K562 (cell line): Measurements from ENCODE around the gene CLCNKA. TPM values are rescaled to one million over a fixed set of nuclear protein-coding genes. Genes with fewer than 3 reads are reported as not detected.

Experiments
- FOSL1 ChIP-seq: fragments of 200-800 bp; sonication (Bioruptor generic); conservative IDR thresholded peaks from 2 replicates; pipeline ENCODE4 v1.6.1; 2016; ENCODE audit warnings: missing genetic modification characterization, missing compliant biosample characterization
- GTF2F1 ChIP-seq: IDR thresholded peaks from 2 replicates; pipeline ENCODE4 v1.6.1; 2011; ENCODE audit warnings: low read depth, low read length, improper control_type of control experiment
- HDAC2 ChIP-seq: fragments of 450-650 bp; IDR thresholded peaks from 2 replicates; pipeline ENCODE4 v1.6.1; 2016; ENCODE audit warnings: mild to moderate bottlenecking
- NR2C1 ChIP-seq, 2 experiments: fragments of 450-650 bp; IDR thresholded peaks; 2 replicates each; pipeline ENCODE4 v1.6.1; 2017; ENCODE audit warnings: mild to moderate bottlenecking in 2 of 2, antibody characterized with exemption in 1 of 2, inconsistent platforms in 1 of 2, missing compliant biosample characterization in 1 of 2, missing genetic modification characterization in 1 of 2
- SOX6 ChIP-seq: fragments of 450-650 bp; IDR thresholded peaks from 2 replicates; pipeline ENCODE4 v1.6.1; 2014; ENCODE audit warnings: mild to moderate bottlenecking
- TAF7 ChIP-seq: fragments of 450-650 bp; IDR thresholded peaks from 2 replicates; pipeline ENCODE4 v1.6.1; 2016; ENCODE audit warnings: missing genetic modification characterization, missing compliant biosample characterization
- TEAD4 ChIP-seq, 2 experiments: sonication (generic) in 1 of 2; formaldehyde crosslinking in 1 of 2; IDR thresholded peaks; 2 replicates each; pipeline versions ENCODE4 v1.6.1 to v1.8.0; 2012 to 2022; ENCODE audit warnings: borderline replicate concordance in 1 of 2, inconsistent platforms in 1 of 2, low read length in 1 of 2, mild to moderate bottlenecking in 1 of 2, missing genetic modification reagents in 1 of 2
- ZBTB34 ChIP-seq: fragments of 250-450 bp; sonication (Bioruptor Pico); IDR thresholded peaks from 2 replicates; pipeline ENCODE4 v1.8.0; 2021; ENCODE audit warnings: mild to moderate bottlenecking, moderate library complexity
- polyA plus RNA-seq, 8 experiments: library from polyadenylated mRNA; depleted of rRNA in 4 of 8; stranded (reverse) in 5 of 8; unstranded in 3 of 8; fragments of >200 nt; fragmentation: Nextera tagmentation in 2 of 8; fragmentation: Illumina TruSeq in 1 of 8; extraction: Ambion mirVana in 2 of 8; extraction: Trizol in 1 of 8; gene quantifications; 2 replicates each; pipeline versions ENCODE4 v1.2.1 to v1.2.3, GENCODE V29; 2011 to 2014; ENCODE audit warnings: inconsistent platforms in 1 of 8, missing spikeins in 1 of 8
- total RNA-seq, 7 experiments: library from RNA; depleted of rRNA in 6 of 7; stranded (reverse); fragments of >200 nt in 6 of 7; fragmentation: Illumina TruSeq in 2 of 7; extraction: Trizol in 2 of 7; gene quantifications; 2 replicates each; pipeline versions ENCODE4 v1.2.1 to v1.2.3, GENCODE V29; 2011 to 2021; ENCODE audit warnings: low replicate concordance in 1 of 7
- TF ChIP-seq, protein P1 (sequence below), 3 experiments: fragments of 200-800 bp in 1 of 3; sonication (Bioruptor generic) in 1 of 3; sonication (generic) in 1 of 3; formaldehyde crosslinking in 1 of 3; IDR thresholded peaks; 2 replicates each; pipeline versions ENCODE4 v1.6.1 to v1.8.0; 2016 to 2022; ENCODE audit warnings: mild to moderate bottlenecking in 2 of 3, missing compliant biosample characterization in 2 of 3, missing genetic modification characterization in 2 of 3, missing genetic modification reagents in 1 of 3
- TF ChIP-seq, protein P2 (sequence below): conservative IDR thresholded peaks from 2 replicates; pipeline ENCODE4 v1.6.1; 2011; ENCODE audit warnings: low read depth, mild to moderate bottlenecking, low read length; ENCODE audit not compliant: control insufficient read depth
- TF ChIP-seq, protein P3 (sequence below): fragments of 450-650 bp; IDR thresholded peaks from 2 replicates; pipeline ENCODE4 v1.6.1; 2016; ENCODE audit warnings: low read depth

The CLCNKA gene
- total and polyA plus RNA-seq, 9 of the 15 experiments (the other 6 are each of a cell fraction or from before 2014, with no cell fraction given): 0.03 to 0.37 (median 0.10) TPM; not detected in 3

GRCh38 chr1:16053781-16054502, 32.1 kb downstream of the CLCNKA start (continued):
- TF ChIP-seq HDAC2: 0 out of 2 replicates have a peak, but pooled peaks have one; percentile 46
- no peak for TF ChIP-seq TAF7 (tag)
- no peak for TF ChIP-seq ZBTB34 (CRISPR knock-in tag)
- peak; percentile 95 for TF ChIP-seq TEAD4 (IDR thresholded peaks at IDR 0.05; ENCODE audit: low read length)
- no peak for TF ChIP-seq TEAD4 (CRISPR knock-in tag; IDR thresholded peaks at IDR 0.05; ENCODE audit: borderline replicate concordance)
- TF ChIP-seq, protein P1, sequence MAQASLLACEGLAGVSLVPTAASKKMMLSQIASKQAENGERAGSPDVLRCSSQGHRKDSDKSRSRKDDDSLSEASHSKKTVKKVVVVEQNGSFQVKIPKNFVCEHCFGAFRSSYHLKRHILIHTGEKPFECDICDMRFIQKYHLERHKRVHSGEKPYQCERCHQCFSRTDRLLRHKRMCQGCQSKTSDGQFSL (CRISPR knock-in tag; IDR thresholded peaks at IDR 0.05): peak; percentile 54; the same call in 1 of the 2 replicates
- TF ChIP-seq, protein P1 (tag; IDR thresholded peaks at IDR 0.05): no peak
- no peak for TF ChIP-seq GTF2F1
- TF ChIP-seq NR2C1 (IDR thresholded peaks at IDR 0.05): no peak
- peak; percentile 42; the same call in 1 of the 2 replicates for TF ChIP-seq NR2C1 (tag; IDR thresholded peaks at IDR 0.05)
- TF ChIP-seq SOX6: peak; percentile 45; the same call in 1 of the 2 replicates
- TF ChIP-seq, protein P2, sequence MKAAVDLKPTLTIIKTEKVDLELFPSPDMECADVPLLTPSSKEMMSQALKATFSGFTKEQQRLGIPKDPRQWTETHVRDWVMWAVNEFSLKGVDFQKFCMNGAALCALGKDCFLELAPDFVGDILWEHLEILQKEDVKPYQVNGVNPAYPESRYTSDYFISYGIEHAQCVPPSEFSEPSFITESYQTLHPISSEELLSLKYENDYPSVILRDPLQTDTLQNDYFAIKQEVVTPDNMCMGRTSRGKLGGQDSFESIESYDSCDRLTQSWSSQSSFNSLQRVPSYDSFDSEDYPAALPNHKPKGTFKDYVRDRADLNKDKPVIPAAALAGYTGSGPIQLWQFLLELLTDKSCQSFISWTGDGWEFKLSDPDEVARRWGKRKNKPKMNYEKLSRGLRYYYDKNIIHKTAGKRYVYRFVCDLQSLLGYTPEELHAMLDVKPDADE: peak; percentile 94
- TF ChIP-seq, protein P3, sequence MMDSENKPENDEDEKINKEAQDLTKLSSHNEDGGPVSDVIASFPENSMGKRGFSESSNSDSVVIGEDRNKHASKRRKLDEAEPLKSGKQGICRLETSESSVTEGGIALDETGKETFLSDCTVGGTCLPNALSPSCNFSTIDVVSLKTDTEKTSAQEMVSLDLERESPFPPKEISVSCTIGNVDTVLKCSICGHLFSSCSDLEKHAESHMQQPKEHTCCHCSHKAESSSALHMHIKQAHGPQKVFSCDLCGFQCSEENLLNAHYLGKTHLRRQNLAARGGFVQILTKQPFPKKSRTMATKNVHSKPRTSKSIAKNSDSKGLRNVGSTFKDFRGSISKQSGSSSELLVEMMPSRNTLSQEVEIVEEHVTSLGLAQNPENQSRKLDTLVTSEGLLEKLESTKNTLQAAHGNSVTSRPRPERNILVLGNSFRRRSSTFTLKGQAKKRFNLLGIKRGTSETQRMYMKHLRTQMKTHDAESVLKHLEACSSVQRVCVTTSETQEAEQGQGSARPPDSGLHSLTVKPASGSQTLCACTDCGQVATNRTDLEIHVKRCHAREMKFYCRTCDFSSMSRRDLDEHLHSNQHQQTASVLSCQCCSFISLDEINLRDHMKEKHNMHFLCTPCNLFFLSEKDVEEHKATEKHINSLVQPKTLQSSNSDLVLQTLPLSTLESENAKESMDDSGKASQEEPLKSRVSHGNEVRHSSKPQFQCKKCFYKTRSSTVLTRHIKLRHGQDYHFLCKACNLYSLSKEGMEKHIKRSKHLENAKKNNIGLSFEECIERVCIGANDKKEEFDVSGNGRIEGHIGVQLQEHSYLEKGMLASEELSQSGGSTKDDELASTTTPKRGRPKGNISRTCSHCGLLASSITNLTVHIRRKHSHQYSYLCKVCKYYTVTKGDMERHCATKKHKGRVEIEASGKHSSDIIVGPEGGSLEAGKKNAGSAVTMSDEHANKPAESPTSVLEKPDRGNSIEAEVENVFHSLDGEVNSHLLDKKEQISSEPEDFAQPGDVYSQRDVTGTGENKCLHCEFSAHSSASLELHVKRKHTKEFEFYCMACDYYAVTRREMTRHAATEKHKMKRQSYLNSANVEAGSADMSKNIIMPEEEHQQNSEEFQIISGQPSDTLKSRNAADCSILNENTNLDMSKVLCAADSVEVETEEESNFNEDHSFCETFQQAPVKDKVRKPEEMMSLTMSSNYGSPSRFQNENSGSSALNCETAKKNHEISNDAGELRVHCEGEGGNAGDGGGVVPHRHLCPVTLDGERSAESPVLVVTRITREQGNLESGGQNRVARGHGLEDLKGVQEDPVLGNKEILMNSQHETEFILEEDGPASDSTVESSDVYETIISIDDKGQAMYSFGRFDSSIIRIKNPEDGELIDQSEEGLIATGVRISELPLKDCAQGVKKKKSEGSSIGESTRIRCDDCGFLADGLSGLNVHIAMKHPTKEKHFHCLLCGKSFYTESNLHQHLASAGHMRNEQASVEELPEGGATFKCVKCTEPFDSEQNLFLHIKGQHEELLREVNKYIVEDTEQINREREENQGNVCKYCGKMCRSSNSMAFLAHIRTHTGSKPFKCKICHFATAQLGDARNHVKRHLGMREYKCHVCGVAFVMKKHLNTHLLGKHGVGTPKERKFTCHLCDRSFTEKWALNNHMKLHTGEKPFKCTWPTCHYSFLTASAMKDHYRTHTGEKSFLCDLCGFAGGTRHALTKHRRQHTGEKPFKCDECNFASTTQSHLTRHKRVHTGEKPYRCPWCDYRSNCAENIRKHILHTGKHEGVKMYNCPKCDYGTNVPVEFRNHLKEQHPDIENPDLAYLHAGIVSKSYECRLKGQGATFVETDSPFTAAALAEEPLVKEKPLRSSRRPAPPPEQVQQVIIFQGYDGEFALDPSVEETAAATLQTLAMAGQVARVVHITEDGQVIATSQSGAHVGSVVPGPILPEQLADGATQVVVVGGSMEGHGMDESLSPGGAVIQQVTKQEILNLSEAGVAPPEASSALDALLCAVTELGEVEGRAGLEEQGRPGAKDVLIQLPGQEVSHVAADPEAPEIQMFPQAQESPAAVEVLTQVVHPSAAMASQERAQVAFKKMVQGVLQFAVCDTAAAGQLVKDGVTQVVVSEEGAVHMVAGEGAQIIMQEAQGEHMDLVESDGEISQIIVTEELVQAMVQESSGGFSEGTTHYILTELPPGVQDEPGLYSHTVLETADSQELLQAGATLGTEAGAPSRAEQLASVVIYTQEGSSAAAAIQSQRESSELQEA: no peak
- peak; percentile 26; the same call in 1 of the 2 replicates for TF ChIP-seq FOSL1
